HG03354 (cell line): ENCODE results near the gene MORC1.

Experiments used
- ATAC-seq: cut with Tn5 transposase; IDR thresholded peaks from one replicate; pipeline ENCODE4 v1.9.1; 2021; ENCODE audit warnings: mild to moderate bottlenecking; ENCODE audit not compliant: unreplicated experiment, poor library complexity, severe bottlenecking

The MORC1 gene

DNA sequence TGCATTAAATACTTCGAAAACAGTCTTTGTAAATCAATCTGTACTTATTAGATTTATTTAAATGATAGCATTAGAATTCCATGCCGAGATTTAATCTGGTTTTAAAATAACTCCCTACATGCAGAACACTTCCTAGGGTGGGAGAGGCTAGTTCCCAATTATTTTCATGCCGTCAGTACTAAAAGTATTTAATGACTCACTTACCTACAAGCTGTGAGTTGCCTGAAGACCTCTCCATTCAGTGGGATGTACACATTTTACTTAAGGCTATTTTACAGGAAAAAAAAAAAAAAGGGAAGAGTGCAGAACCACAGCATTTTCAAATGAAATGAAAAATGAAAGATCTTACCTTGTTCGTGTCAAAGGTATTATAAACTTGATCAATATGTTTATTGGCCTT, 164.7 kb downstream of the MORC1 start:
- ATAC-seq = no peak

DNA sequence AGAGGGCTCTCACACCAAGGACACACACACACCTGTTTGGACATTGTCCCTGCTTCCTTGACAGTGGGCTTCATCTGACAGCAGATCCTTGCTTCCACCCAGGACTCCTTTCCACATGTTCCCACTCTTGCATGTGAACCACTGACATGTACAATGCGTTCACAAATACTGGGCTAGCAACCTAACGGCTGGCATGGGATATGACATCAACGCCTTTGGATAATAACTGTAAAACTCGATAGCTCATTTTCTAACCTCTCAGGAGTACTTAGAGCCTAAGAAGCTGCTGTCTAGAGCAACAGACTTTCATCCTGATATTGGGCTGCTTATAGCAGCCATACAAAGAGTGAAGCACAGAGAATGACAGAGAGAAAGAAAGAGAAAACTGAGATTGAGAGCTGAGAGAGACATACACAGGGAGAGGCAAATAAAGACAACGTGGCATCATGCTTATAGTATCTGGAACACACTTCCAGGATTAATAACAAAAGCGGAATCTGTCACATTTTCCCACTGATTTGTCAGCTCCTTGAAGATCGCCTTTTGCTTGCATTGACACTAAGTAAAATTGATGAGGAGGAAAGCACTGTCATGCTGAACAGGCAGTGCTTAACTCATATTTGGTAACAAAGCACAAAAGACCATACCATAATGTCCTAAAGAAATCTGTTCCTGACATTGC, 166.0 kb downstream of the MORC1 start:
- ATAC-seq = no peak

- no peak for ATAC-seq
These were observed 170.1 kb downstream of the MORC1 start for GRCh38 chr3:108947855-108948254.

GRCh38 chr3:108946292-108947285, 171.3 kb downstream of the MORC1 start:
- ATAC-seq = no peak

GRCh38 chr3:108940568-108941263, 177.2 kb downstream of the MORC1 start:
- no peak for ATAC-seq

GRCh38 chr3:108940166-108940565, 177.8 kb downstream of the MORC1 start:
- no peak for ATAC-seq

GRCh38 chr3:108936924-108937689, 180.8 kb downstream of the MORC1 start:
- ATAC-seq = no peak

- no peak for ATAC-seq
These were observed 186.9 kb downstream of the MORC1 start for GRCh38 chr3:108931035-108931434.

- ATAC-seq = no peak
These were observed 199.1 kb downstream of the MORC1 start for GRCh38 chr3:108918866-108919265.

DNA sequence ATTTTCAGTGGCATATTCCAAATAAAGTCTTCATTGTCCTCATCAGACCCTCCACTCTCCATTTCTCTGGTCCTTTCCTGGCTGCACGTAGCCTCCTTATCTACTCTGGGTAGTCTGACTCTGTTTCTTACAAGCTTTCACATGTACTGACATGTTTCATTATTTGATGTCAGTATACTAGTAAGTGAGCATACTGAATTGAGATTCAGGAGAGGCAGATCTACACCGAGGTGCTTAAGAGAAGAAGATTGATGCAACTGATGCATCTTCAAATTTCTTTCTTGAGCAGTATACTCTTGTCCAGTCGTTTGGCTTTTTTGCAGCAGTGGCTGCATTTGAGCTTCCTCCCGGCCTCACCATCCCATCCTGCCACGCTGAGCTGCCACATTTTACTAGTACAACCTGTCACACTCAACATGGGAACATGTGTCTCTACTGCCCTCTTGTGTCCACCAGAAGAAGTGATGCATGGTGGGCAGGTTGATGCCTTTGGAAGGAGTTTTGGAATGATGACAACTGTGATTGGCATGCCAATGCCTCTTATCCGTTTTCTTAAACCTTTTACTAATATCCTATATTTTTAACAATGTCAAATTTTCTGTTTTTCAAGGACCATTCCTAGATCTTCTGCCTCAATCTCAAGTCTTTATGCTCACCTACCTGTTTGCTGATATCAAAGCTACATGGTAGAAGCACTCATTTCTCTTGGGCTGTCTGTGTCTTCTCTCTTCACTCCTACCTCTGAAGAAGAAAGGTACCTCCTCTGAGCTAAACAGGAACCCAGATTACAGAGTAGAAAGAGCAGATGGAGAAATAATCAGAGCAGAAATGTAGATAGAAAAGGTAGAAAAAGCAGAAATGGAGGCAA, 202.9 kb downstream of the MORC1 start:
- peak; percentile 96 for ATAC-seq

DNA sequence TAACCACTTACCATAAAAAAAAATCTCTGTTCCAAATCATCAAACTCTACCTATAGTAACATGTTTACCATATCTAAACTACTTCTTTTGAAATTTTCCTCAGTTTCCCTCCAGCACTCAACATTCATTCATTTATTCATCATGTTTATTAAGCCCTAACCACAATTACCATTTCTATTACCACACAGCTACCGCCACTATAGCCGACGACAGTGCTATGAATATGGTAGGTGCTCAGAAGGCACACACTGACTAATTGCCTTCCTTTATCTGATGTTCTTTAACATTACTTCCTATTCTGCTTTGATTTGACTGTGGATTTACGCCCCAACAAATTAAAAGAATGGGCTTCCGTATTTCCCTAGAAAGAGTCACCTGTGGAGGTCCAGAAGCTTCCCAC, 208.1 kb downstream of the MORC1 start:
- no peak for ATAC-seq
